ENCODE results near the gene ZNF322. TPM values are rescaled to one million over a fixed set of nuclear protein-coding genes. Genes with fewer than 3 reads are reported as not detected.
A peak's percentile ranks its signal among the peaks of the same experiment; 100 is the strongest.

Gene ZNF322
- total RNA-seq, 1 donor from 2014 or later, result 9.1 TPM

DNA sequence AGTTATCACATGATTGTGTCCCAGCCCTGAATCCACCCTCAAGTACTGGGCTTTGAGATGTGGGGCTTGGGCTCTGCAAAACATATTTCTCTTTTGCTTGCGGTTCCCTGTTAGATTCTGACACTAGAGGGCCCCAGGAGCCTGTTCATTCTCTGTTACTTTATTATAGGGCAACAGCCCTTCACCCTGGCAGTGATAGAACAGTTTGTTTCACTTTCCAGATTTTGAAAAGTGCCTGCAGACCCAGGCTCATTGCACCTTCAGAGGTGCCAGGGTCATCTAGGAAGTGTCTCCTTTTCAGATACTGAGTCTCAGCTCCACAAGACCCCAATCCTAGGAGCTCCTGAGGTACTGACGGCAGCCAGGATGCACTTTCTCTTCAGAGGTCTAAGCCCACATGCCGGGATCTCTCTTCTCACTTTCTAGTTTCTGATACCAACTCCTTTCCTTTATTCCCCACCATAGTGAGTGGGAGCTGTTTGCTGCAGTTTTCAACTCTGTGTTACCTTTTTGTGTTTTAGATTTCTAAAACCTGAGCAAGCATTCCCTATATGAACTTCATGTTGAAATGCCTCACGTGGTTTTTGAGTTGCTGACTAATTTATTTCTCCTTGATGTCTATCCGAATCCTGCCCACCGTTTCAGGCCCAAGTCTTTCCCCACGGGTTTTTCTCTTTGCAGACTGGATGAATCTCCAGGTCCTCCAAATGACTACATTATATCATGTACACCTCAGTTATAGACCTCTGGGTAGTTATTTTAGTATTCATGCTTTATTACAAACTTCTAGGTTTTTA lies 51.9 kb downstream of the ZNF322 start:
- peaks cover 16% of the 10 kb centered on the region for H3K27me3 Mint-ChIP-seq (ENCODE audit: insufficient read depth)
- H3K27ac Mint-ChIP-seq, result no peak overlapping the region
- H3K4me3 Mint-ChIP-seq, result peak overlapping the region; percentile 56
- H3K9me3 Mint-ChIP-seq, result no peaks in the 10 kb centered on the region
- intact Hi-C loops (cut with micrococcal nuclease), result loop anchor here (1.0 to 2.0 kb wide), 4 partner anchors 10 to 520 kb away; partner anchors contain the start of gene ZNF322
- peak; percentile 58 for DNase-seq (ENCODE audit: low spot score)
- H3K4me1 Mint-ChIP-seq (ENCODE audit: low read depth), result peaks cover 20% of the 10 kb centered on the region
- H3K36me3 Mint-ChIP-seq (ENCODE audit: low read depth), result no peaks in the 10 kb centered on the region

DNA sequence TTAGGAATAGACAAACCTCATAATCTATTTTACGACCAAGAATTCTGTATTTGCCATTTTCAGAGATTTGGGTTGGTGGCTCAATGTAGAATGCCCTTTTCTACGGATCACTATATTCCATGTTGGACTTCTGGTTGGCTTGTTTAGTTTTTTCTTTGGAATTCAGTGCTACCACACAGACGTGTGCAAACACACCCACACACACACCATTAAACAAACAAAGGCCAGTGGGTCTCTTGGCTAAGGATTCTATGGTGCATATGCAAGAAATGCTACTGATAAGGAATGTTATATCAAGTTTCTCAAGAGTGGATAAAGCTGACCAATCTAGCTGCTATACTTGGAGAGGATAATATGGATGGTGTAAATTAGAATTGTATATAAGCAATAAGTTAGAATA lies 54.7 kb downstream of the ZNF322 start:
- no peak overlapping the region for H3K27ac Mint-ChIP-seq
- no peaks in the 10 kb centered on the region for H3K9me3 Mint-ChIP-seq
- H3K27me3 Mint-ChIP-seq (ENCODE audit: insufficient read depth), result peaks cover 4% of the 10 kb centered on the region
- intact Hi-C loops (cut with micrococcal nuclease), result no loop called here
- H3K4me3 Mint-ChIP-seq, result no peak overlapping the region
- peaks cover 2% of the 10 kb centered on the region for H3K36me3 Mint-ChIP-seq (ENCODE audit: low read depth)
- DNase-seq (ENCODE audit: low spot score), result no peak
- H3K4me1 Mint-ChIP-seq (ENCODE audit: low read depth), result peaks cover 28% of the 10 kb centered on the region

GRCh38 chr6:26604026-26604425 lies 55.5 kb downstream of the ZNF322 start:
- DNase-seq (ENCODE audit: low spot score), result no peak
- peaks cover 9% of the 10 kb centered on the region for H3K36me3 Mint-ChIP-seq (ENCODE audit: low read depth)
- H3K27ac Mint-ChIP-seq, result no peak overlapping the region
- H3K9me3 Mint-ChIP-seq, result no peaks in the 10 kb centered on the region
- H3K27me3 Mint-ChIP-seq (ENCODE audit: insufficient read depth), result peaks cover 4% of the 10 kb centered on the region
- peaks cover 35% of the 10 kb centered on the region for H3K4me1 Mint-ChIP-seq (ENCODE audit: low read depth)
- intact Hi-C loops (cut with micrococcal nuclease), result no loop called here
- H3K4me3 Mint-ChIP-seq, result no peak overlapping the region

DNA sequence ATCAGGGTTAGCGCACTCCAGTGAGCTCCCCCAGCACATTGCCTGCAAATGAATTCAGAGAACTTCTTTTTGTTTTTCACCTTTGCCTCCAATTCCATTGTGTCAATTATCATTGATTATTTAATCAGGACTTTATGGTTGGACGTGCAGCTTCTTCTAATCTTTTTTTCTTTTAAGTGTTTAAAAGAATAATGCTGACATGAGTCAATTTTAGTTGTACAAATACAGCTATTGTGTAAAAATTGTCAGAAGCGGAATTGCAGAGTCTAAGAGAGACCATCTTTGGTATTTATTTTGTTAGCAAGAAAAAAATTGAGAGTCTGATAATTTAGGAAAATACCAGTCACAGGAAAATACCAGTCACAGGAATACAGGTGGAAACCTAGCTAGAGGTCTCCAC lies 57.3 kb downstream of the ZNF322 start:
- H3K27me3 Mint-ChIP-seq (ENCODE audit: insufficient read depth), result peaks cover 4% of the 10 kb centered on the region
- H3K9me3 Mint-ChIP-seq, result no peaks in the 10 kb centered on the region
- no peak for DNase-seq (ENCODE audit: low spot score)
- no peak overlapping the region for H3K4me3 Mint-ChIP-seq
- no peak overlapping the region for H3K27ac Mint-ChIP-seq
- intact Hi-C loops (cut with micrococcal nuclease), result no loop called here
- peaks cover 38% of the 10 kb centered on the region for H3K4me1 Mint-ChIP-seq (ENCODE audit: low read depth)
- H3K36me3 Mint-ChIP-seq (ENCODE audit: low read depth), result peaks cover 20% of the 10 kb centered on the region

DNA sequence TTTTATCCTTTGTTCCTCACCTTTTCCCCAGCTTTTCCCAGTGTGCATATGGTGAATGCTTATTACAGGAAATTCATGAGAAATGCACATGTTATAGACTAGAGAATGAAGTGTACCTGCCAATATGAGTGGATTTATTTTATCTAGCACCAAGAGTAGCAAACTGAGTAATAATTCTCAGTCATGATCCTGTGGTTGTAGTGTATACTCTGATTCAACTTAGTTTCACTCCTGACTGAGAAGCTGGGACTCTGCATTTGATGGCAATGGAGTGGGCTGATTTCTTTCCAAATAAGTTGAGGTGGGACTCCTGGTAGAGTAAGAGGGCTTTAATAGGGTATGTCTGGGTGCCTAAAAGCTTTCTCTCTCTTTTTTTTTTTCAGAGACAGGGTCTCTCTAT lies 58.8 kb downstream of the ZNF322 start:
- H3K36me3 Mint-ChIP-seq (ENCODE audit: low read depth), result peaks cover 20% of the 10 kb centered on the region
- intact Hi-C loops (cut with micrococcal nuclease), result no loop called here
- DNase-seq (ENCODE audit: low spot score), result no peak

DNA sequence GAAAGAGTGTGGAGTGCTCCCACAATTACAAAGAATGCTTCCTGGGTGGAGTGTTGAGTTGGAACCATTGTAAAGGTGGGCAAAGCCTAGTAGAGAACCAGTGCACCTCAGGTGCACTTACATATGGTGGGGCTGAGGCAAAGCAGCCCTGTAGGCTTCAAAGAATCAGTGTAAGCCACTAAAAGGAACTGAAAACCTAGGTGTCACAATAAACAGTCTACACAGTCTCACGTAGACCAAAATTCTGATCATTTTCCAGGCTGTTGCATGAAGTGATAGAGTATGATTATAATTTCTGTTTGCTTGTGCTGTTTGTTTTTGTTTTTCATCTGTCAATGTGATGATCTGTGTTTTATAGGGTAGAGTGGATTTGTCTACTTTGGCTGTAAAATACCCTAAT lies 60.0 kb downstream of the ZNF322 start:
- peaks cover 42% of the 10 kb centered on the region for H3K4me1 Mint-ChIP-seq (ENCODE audit: low read depth)
- intact Hi-C loops (cut with micrococcal nuclease), result loop anchor here (5.0 kb wide), 3 partner anchors 873 to 1293 kb away; partner anchors contain the start of gene ZNF184
- H3K36me3 Mint-ChIP-seq (ENCODE audit: low read depth), result peaks cover 20% of the 10 kb centered on the region
- no peaks in the 10 kb centered on the region for H3K9me3 Mint-ChIP-seq
- peaks cover 2% of the 10 kb centered on the region for H3K27me3 Mint-ChIP-seq (ENCODE audit: insufficient read depth)
- no peak overlapping the region for H3K27ac Mint-ChIP-seq
- H3K4me3 Mint-ChIP-seq, result no peak overlapping the region
- no peak for DNase-seq (ENCODE audit: low spot score)

More for the DNA sequence above, 58.8 kb downstream of the ZNF322 start:
- H3K4me1 Mint-ChIP-seq (ENCODE audit: low read depth), result peaks cover 37% of the 10 kb centered on the region
- H3K9me3 Mint-ChIP-seq, result no peaks in the 10 kb centered on the region
- no peak overlapping the region for H3K4me3 Mint-ChIP-seq
- no peak overlapping the region for H3K27ac Mint-ChIP-seq
- no peaks in the 10 kb centered on the region for H3K27me3 Mint-ChIP-seq (ENCODE audit: insufficient read depth)

DNA sequence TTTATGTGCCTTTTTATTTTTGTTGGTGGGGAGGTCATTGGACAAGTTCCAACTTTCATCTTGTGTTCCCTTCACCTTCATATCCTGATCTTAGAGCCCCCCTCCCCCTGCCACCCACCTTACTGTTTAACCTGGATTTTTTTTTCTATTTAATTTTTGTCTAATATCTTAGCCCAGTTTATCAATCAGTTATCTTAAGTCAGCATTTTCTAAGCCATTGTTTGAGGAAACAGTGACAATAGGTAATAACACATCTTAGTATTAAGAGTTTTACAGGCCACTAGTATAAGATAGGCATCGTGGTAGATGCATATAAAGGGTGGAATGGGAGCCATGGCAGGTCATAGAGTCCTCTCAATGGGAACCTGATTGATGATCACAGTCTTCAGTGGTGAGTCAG lies 60.4 kb downstream of the ZNF322 start:
- Mint-ChIP-seq H3K27ac (peak overlapping the region; percentile 38), H3K36me3 (ENCODE audit: low read depth) (peaks cover 20% of the 10 kb centered on the region), H3K4me3 (peak overlapping the region; percentile 31), H3K27me3 (ENCODE audit: insufficient read depth) (peaks cover 6% of the 10 kb centered on the region), H3K9me3 (no peaks in the 10 kb centered on the region), H3K4me1 (ENCODE audit: low read depth) (peaks cover 45% of the 10 kb centered on the region)
- intact Hi-C loops (cut with micrococcal nuclease), result loop anchor here (5.0 kb wide), 3 partner anchors 873 to 1293 kb away; partner anchors contain the start of gene ZNF184
- DNase-seq (ENCODE audit: low spot score), result no peak

DNA sequence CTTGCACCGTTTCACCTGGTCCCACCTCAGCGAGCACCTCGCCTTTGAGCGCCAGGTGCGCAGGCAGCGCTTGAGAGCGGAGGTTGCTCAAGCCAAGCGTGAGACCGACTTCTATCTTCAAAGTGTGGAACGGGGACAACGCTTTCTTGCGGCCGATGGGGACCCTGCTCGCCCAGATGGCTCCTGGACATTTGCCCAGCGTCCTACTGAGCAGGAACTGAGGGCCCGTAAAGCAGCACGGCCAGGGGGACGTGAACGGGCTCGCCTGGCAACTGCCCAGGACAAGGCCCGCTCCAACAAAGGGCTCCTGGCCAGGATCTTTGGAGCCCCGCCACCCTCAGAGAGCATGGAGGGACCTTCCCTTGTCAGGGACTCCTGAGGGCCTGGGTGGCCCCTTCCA lies 61.3 kb downstream of the ZNF322 start:
- DNase-seq (ENCODE audit: low spot score), result no peak
- intact Hi-C loops (cut with micrococcal nuclease), result loop anchor here (5.0 kb wide), 3 partner anchors 874 to 1294 kb away; partner anchors contain the start of gene ZNF184
- Mint-ChIP-seq H3K4me3 (no peak overlapping the region), H3K27me3 (ENCODE audit: insufficient read depth) (peaks cover 14% of the 10 kb centered on the region), H3K4me1 (ENCODE audit: low read depth) (peaks cover 39% of the 10 kb centered on the region), H3K9me3 (no peaks in the 10 kb centered on the region), H3K36me3 (ENCODE audit: low read depth) (peaks cover 20% of the 10 kb centered on the region), H3K27ac (peak overlapping the region; percentile 86)

- H3K4me1 Mint-ChIP-seq (ENCODE audit: low read depth), result peaks cover 39% of the 10 kb centered on the region
- no peak overlapping the region for H3K4me3 Mint-ChIP-seq
- DNase-seq (ENCODE audit: low spot score), result no peak
- peaks cover 17% of the 10 kb centered on the region for H3K27me3 Mint-ChIP-seq (ENCODE audit: insufficient read depth)
- peaks cover 20% of the 10 kb centered on the region for H3K36me3 Mint-ChIP-seq (ENCODE audit: low read depth)
- intact Hi-C loops (cut with micrococcal nuclease), result loop anchor here (1.0 to 5.0 kb wide), 5 partner anchors 9 to 1294 kb away; partner anchors contain the start of gene ZNF184
- H3K9me3 Mint-ChIP-seq, result no peaks in the 10 kb centered on the region
- peak overlapping the region; percentile 86 for H3K27ac Mint-ChIP-seq
Measured at GRCh38 chr6:26597821-26598220, 61.7 kb downstream of the ZNF322 start.

GRCh38 chr6:26597389-26597766 lies 62.2 kb downstream of the ZNF322 start:
- Mint-ChIP-seq H3K4me1 (ENCODE audit: low read depth) (peaks cover 39% of the 10 kb centered on the region), H3K4me3 (no peak overlapping the region), H3K9me3 (no peaks in the 10 kb centered on the region), H3K36me3 (ENCODE audit: low read depth) (peaks cover 20% of the 10 kb centered on the region), H3K27ac (no peak overlapping the region), H3K27me3 (ENCODE audit: insufficient read depth) (peaks cover 21% of the 10 kb centered on the region)
- intact Hi-C loops (cut with micrococcal nuclease), result loop anchor here (1.0 to 5.0 kb wide), 5 partner anchors 10 to 1295 kb away; partner anchors contain the start of gene ZNF184
- no peak for DNase-seq (ENCODE audit: low spot score)

DNA sequence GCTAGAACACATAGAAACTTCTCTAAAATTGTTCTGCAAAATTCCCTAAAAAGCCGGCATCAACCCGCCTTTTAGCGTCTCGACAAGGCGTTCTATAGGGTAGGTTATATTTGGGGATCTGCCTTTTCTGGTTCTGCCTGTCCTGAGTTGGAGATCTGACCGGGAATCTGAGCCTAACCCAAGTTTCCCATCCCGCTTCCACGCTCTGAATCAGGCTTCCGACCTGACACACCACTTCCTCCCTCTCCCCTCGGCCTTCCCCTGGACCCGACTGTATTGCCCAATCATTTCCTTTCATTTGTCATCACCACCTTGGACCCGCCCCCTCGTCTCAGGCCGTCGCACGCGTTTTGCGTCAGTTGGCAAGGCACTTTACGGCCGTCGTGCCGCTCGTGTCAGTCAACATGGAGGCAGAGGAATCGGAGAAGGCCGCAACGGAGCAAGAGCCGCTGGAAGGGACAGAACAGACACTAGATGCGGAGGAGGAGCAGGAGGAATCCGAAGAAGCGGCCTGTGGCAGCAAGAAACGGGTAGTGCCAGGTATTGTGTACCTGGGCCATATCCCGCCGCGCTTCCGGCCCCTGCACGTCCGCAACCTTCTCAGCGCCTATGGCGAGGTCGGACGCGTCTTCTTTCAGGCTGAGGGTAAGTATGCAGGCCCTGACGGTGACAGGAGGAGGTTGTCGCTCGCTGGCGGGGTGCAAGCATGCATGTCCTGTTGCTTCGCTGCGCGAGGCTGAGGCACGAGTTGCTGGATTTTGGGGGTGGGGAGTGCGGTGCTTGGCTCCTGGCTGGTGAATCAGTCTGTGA lies 62.8 kb downstream of the ZNF322 start, which contains the start of gene ABT1:
Gene ABT1, plus strand, starts transcription at position 375 of the 810 bp plus-strand sequence. Its CDS starts 30 bp downstream, at position 405.
- Mint-ChIP-seq H3K27me3 (ENCODE audit: insufficient read depth) (peaks cover 27% of the 10 kb centered on the region), H3K27ac (no peak within 1 kb of the TSS), H3K4me1 (ENCODE audit: low read depth) (peaks cover 39% of the 10 kb centered on the region), H3K36me3 (ENCODE audit: low read depth) (peaks cover 20% of the 10 kb centered on the region), H3K4me3 (no peak within 1 kb of the TSS), H3K9me3 (no peaks in the 10 kb centered on the region)
- peak; percentile 97 for DNase-seq (ENCODE audit: low spot score)
- intact Hi-C loops (cut with micrococcal nuclease), result loop anchor here (1.0 to 5.0 kb wide), 14 partner anchors 11 to 1296 kb away; partner anchors contain the start of genes ZNF184 and ZNF322

- Mint-ChIP-seq H3K27me3 (ENCODE audit: insufficient read depth) (peaks cover 35% of the 10 kb centered on the region), H3K36me3 (ENCODE audit: low read depth) (peaks cover 20% of the 10 kb centered on the region), H3K4me1 (ENCODE audit: low read depth) (peaks cover 38% of the 10 kb centered on the region), H3K9me3 (no peaks in the 10 kb centered on the region), H3K4me3 (no peak overlapping the region), H3K27ac (no peak overlapping the region)
- peak; percentile 82 for DNase-seq (ENCODE audit: low spot score)
- intact Hi-C loops (cut with micrococcal nuclease), result loop anchor here (1.0 to 5.0 kb wide), 14 partner anchors 18 to 1297 kb away; partner anchors contain the start of genes ZNF184 and ZNF322
Measured at GRCh38 chr6:26595669-26596269, 63.8 kb downstream of the ZNF322 start.

Data from activated T-helper 1 cell treated with anti-CD3 and anti-CD28 coated beads, Interleukin-12 subunit alpha, Interleukin-12 subunit beta, Interleukin-2, Interleukin-4 antibody, amounts not matched to agents 30 ng/mL and 10 ng/mL and 1 ng/mL, durations not matched to agents 14 hours and 24 hours and 36 hours (primary cell).